Left kidney (tissue), 2 donors: ENCODE measurements around the gene DGLUCY. TPM values are rescaled to one million over a fixed set of nuclear protein-coding genes. Genes with fewer than 3 reads are reported as not detected.
"Not testable (repeated sequence)": the region's sequence is repeated elsewhere in the genome, so short reads cannot be mapped to it uniquely, and the experiment has no call there.

Experiments
- DNase-seq: peaks from one replicate; pipeline ENCODE4 v3.0.0-alpha.2; 2013
- polyA plus RNA-seq: library from polyadenylated mRNA; unstranded; fragments of 120-200 nt; gene quantifications from one replicate; pipeline ENCODE4 v1.2.1, GENCODE V29; 2013; ENCODE audit not compliant: insufficient read length

Gene DGLUCY
- polyA plus RNA-seq, 1 donor, result 78.7 TPM

- DNase-seq, result no peak
Measured at GRCh38 chr14:91233936-91234790, 120.3 kb downstream of the DGLUCY start.

GRCh38 chr14:91234791-91235114 is 120.9 kb downstream of the DGLUCY start:
- no peak for DNase-seq

- DNase-seq, result no peak
Measured at GRCh38 chr14:91235841-91236240, 122.0 kb downstream of the DGLUCY start.

GRCh38 chr14:91237219-91237618 is 123.3 kb downstream of the DGLUCY start:
- DNase-seq, result no peak

- no peak for DNase-seq
Measured at GRCh38 chr14:91238085-91238484, 124.2 kb downstream of the DGLUCY start.

- no peak for DNase-seq
Measured at GRCh38 chr14:91238661-91239060, 124.8 kb downstream of the DGLUCY start.

GRCh38 chr14:91241863-91242262 is 128.0 kb downstream of the DGLUCY start:
- DNase-seq, result no peak

GRCh38 chr14:91242635-91243034 is 128.8 kb downstream of the DGLUCY start:
- no peak for DNase-seq

- no peak for DNase-seq
Measured at GRCh38 chr14:91243074-91243471, 129.2 kb downstream of the DGLUCY start.

- no peak for DNase-seq
Measured at GRCh38 chr14:91244501-91244901, 130.6 kb downstream of the DGLUCY start, which contains the start of gene GPR68. GPR68 (minus strand) TSS chr14:91244704; CDS start chr14:91235050, 9,654 bp downstream.

- DNase-seq, result no peak
Measured at GRCh38 chr14:91245029-91245428, 131.2 kb downstream of the DGLUCY start.

- DNase-seq, result not testable (repeated sequence)
Measured at GRCh38 chr14:91245616-91246015, 131.7 kb downstream of the DGLUCY start.

- no peak for DNase-seq
Measured at GRCh38 chr14:91246051-91246852, 132.4 kb downstream of the DGLUCY start.

- no peak for DNase-seq
Measured at GRCh38 chr14:91249841-91250616, 136.2 kb downstream of the DGLUCY start.

GRCh38 chr14:91250912-91251311 is 137.0 kb downstream of the DGLUCY start:
- no peak for DNase-seq

- DNase-seq, result no peak
Measured at GRCh38 chr14:91252871-91253794, 139.3 kb downstream of the DGLUCY start.

GRCh38 chr14:91253795-91254323 is 140.0 kb downstream of the DGLUCY start:
- no peak for DNase-seq

- DNase-seq, result no peak
Measured at GRCh38 chr14:91254461-91254860, 140.6 kb downstream of the DGLUCY start.

- no peak for DNase-seq
Measured at GRCh38 chr14:91255026-91255695, 141.3 kb downstream of the DGLUCY start.

- DNase-seq, result no peak
Measured at GRCh38 chr14:91256661-91257060, 142.8 kb downstream of the DGLUCY start.
